Thoracic aorta (tissue), 2 donors: ENCODE data around the gene SH2B2. TPM values are rescaled to one million over a fixed set of nuclear protein-coding genes. Genes with fewer than 3 reads are reported as not detected.
A peak's percentile ranks its signal among the peaks of the same experiment; 100 is the strongest.

Source experiments
- ATAC-seq: fragments of 150-250 bp; one replicate; pipeline ENCODE4 v1.8.0; 2017; ENCODE audit warnings: low read depth; ENCODE audit not compliant: insufficient number of reproducible peaks, low FRiP score
- DNase-seq: peaks from one replicate; pipeline ENCODE4 v3.0.0-alpha.2; 2020; ENCODE audit warnings: low spot score
- H3K27ac ChIP-seq, 2 donors: fragments of 200-600 bp; sonication (generic); 1 replicate in 1 of 2; 2 replicates in 1 of 2; pipeline ENCODE4 v1.5.1; 2016; ENCODE audit warnings: mild to moderate bottlenecking in 2 of 2, moderate library complexity in 2 of 2
- H3K27me3 ChIP-seq: fragments of 200-600 bp; sonication (generic); replicated peaks from 2 replicates; pipeline ENCODE4 v1.6.0; 2016; ENCODE audit warnings: mild to moderate bottlenecking; ENCODE audit not compliant: insufficient read depth
- H3K36me3 ChIP-seq: fragments of 200-600 bp; sonication (generic); one replicate; pipeline ENCODE4 v1.5.1; 2016
- H3K4me1 ChIP-seq, 2 donors: fragments of 200-600 bp; sonication (generic); 1 replicate in 1 of 2; 2 replicates in 1 of 2; pipeline versions ENCODE4 v1.5.1 to v1.6.0; 2016; ENCODE audit warnings: low read depth in 2 of 2, mild to moderate bottlenecking in 1 of 2; ENCODE audit not compliant: control insufficient read depth in 1 of 2
- H3K4me3 ChIP-seq: fragments of 200-600 bp; sonication (generic); 2 replicates; pipeline ENCODE4 v1.5.1; 2016; ENCODE audit warnings: mild to moderate bottlenecking
- H3K9me3 ChIP-seq: fragments of 200-600 bp; sonication (generic); 2 replicates; pipeline ENCODE4 v1.5.1; 2016
- CTCF ChIP-seq: fragments of 200-600 bp; sonication (generic); IDR thresholded peaks from one replicate; pipeline ENCODE4 v1.5.1; 2019; ENCODE audit warnings: antibody characterized with exemption
- total RNA-seq, 2 donors: library from RNA; depleted of rRNA; stranded (reverse); fragments of >200 nt; gene quantifications; one replicate each; pipeline versions ENCODE4 v1.1.0 to v1.2.3, GENCODE V29; 2016

The SH2B2 gene
- total RNA-seq: 10 to 100 TPM; 10.0 to 30.2 TPM

- no peaks in the 10 kb centered on the region for H3K36me3 ChIP-seq
- no peak for DNase-seq
- no peaks in the 10 kb centered on the region for H3K27me3 ChIP-seq
- H3K4me1 ChIP-seq: peaks cover 11 to 31% of the 10 kb centered on the region in 2 donors
- H3K4me3 ChIP-seq: peak within 1 kb of the TSS; percentile 90
- peak within 1 kb of the TSS; percentile 70 to 72 for H3K27ac ChIP-seq
- peak; percentile 39 for ATAC-seq
- H3K9me3 ChIP-seq: no peaks in the 10 kb centered on the region
- no peak for TF ChIP-seq CTCF
These were observed at the start of gene SH2B2 for GRCh38 chr7:102286237-102287110. SH2B2 (plus strand) TSS chr7:102286868; CDS start chr7:102300551, 13,683 bp downstream.

GRCh38 chr7:102239206-102239820, 47.4 kb upstream of the SH2B2 start:
- no peak overlapping the region for H3K27ac ChIP-seq
- no peak for TF ChIP-seq CTCF
- no peaks in the 10 kb centered on the region for H3K27me3 ChIP-seq
- DNase-seq (no peak), ATAC-seq (no peak)
- H3K4me3 ChIP-seq: no peak overlapping the region
- H3K9me3 ChIP-seq: no peaks in the 10 kb centered on the region
- H3K4me1 ChIP-seq: no peaks in the 10 kb centered on the region
- H3K36me3 ChIP-seq: peaks cover 35% of the 10 kb centered on the region

GRCh38 chr7:102241431-102241830, 45.2 kb upstream of the SH2B2 start:
- no peak for TF ChIP-seq CTCF
- H3K9me3 ChIP-seq: no peaks in the 10 kb centered on the region
- H3K27ac ChIP-seq: no peak overlapping the region
- no peak overlapping the region for H3K4me3 ChIP-seq
- H3K4me1 ChIP-seq: no peaks in the 10 kb centered on the region
- DNase-seq (no peak), ATAC-seq (no peak)
- H3K36me3 ChIP-seq: peaks cover 35% of the 10 kb centered on the region
- H3K27me3 ChIP-seq: no peaks in the 10 kb centered on the region

- H3K4me1 ChIP-seq: no peaks in the 10 kb centered on the region
- no peak for ATAC-seq
- DNase-seq: no peak
- no peaks in the 10 kb centered on the region for H3K9me3 ChIP-seq
- no peaks in the 10 kb centered on the region for H3K27me3 ChIP-seq
- H3K36me3 ChIP-seq: peaks cover 37% of the 10 kb centered on the region
- H3K27ac ChIP-seq: no peak overlapping the region
- H3K4me3 ChIP-seq: no peak overlapping the region
- no peak for TF ChIP-seq CTCF
These were observed 42.1 kb upstream of the SH2B2 start for GRCh38 chr7:102244601-102245000.

GRCh38 chr7:102248081-102248455, 38.6 kb upstream of the SH2B2 start:
- Histone ChIP-seq H3K27me3 (no peaks in the 10 kb centered on the region), H3K4me3 (no peak overlapping the region), H3K27ac (no peak overlapping the region), H3K4me1 (no peaks in the 10 kb centered on the region), H3K36me3 (peaks cover 9% of the 10 kb centered on the region), H3K9me3 (no peaks in the 10 kb centered on the region)
- no peak for TF ChIP-seq CTCF
- no peak for DNase-seq
- no peak for ATAC-seq
